Erythroblast (primary cell): ENCODE measurements around the gene IZUMO4.

Experiments
- GATA1 ChIP-seq: IDR thresholded peaks from 2 replicates; pipeline ENCODE4 v1.6.1; 2011; ENCODE audit warnings: low read depth, mild to moderate bottlenecking, control low read depth, low read length, moderate library complexity
- POLR2A ChIP-seq: IDR thresholded peaks from 2 replicates; pipeline ENCODE4 v1.6.1; 2011; ENCODE audit warnings: mild to moderate bottlenecking, low read length

- TF ChIP-seq POLR2A, result no peak
- no peak for TF ChIP-seq GATA1
These were observed at the start of gene IZUMO4 for GRCh38 chr19:2096480-2097202.
